A549 (cell line): ENCODE data around the gene NUP42.

Source experiments
- CBX8 ChIP-seq: fragments of 200-600 bp; sonication (generic); IDR thresholded peaks from 2 replicates; pipeline ENCODE4 v1.6.1; 2016
- CEBPB ChIP-seq, 2 experiments: fragments of >200 bp in 1 of 2; sonication (Bioruptor Twin) in 1 of 2; formaldehyde crosslinking in 1 of 2; IDR thresholded peaks; 2 replicates each; pipeline ENCODE4 v1.6.1; 2012 to 2016
- CHD2 ChIP-seq: fragments of 150-350 bp; IDR thresholded peaks from 2 replicates; pipeline ENCODE4 v1.6.1; 2014; ENCODE audit warnings: low read length; ENCODE audit not compliant: partially characterized antibody
- CHD4 ChIP-seq: fragments of 200-600 bp; sonication (generic); IDR thresholded peaks from 2 replicates; pipeline ENCODE4 v1.6.1; 2016; ENCODE audit warnings: antibody characterized with exemption, mild to moderate bottlenecking, borderline replicate concordance
- FOSL2 ChIP-seq, 2 experiments: fragments of 450-650 bp in 1 of 2; fragments of >200 bp in 1 of 2; sonication (Bioruptor Twin) in 1 of 2; formaldehyde crosslinking; IDR thresholded peaks; 2 replicates each; pipeline versions ENCODE4 v1.5.0 to v1.6.1; 2016 to 2020; ENCODE audit warnings: mild to moderate bottlenecking in 1 of 2, moderate library complexity in 1 of 2
- NFE2L2 ChIP-seq: fragments of 150-350 bp; conservative IDR thresholded peaks from 2 replicates; pipeline ENCODE4 v1.6.1; 2014; ENCODE audit warnings: low read length
- RAD21 ChIP-seq, 2 experiments: fragments of >200 bp in 1 of 2; sonication (Bioruptor Twin) in 1 of 2; formaldehyde crosslinking in 1 of 2; IDR thresholded peaks in 1 of 2; conservative IDR thresholded peaks in 1 of 2; 2 replicates in 1 of 2; 3 replicates in 1 of 2; pipeline ENCODE4 v1.6.1; 2012 to 2018; ENCODE audit warnings: inconsistent platforms in 1 of 2
- SREBF2 ChIP-seq: fragments of 450-650 bp; IDR thresholded peaks from 2 replicates; pipeline ENCODE4 v1.6.1; 2014; ENCODE audit warnings: mild to moderate bottlenecking, moderate library complexity
- TF ChIP-seq, protein P1 (sequence below): fragments of >200 bp; sonication (Bioruptor Twin); formaldehyde crosslinking; IDR thresholded peaks from 3 replicates; pipeline ENCODE4 v1.5.1; 2016
- TF ChIP-seq, protein P2 (sequence below): fragments of 200-600 bp; sonication (generic); IDR thresholded peaks from 2 replicates; pipeline ENCODE4 v1.6.1; 2016; ENCODE audit warnings: antibody characterized with exemption, mild to moderate bottlenecking, moderate library complexity

DNA sequence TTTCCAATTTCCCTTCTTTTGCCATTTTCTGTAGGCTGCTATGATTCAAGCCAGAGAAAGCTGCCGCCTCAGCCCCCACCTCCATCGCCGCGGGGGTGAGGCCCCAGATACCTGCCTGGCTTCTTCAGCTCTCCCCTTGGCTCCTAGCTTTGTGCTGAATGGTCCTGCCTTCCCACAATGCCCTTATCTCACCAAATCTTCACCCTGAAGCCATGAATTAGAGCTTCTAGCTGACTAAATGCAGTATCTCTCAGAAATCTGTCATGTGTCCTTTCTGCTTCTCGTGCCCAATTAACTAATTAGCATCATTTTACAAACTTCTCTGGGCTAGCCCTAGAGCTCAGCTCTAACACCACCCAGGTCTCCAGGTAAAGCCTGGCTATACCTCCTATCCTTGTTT, 32.6 kb downstream of the NUP42 start:
- TF ChIP-seq, protein P1, sequence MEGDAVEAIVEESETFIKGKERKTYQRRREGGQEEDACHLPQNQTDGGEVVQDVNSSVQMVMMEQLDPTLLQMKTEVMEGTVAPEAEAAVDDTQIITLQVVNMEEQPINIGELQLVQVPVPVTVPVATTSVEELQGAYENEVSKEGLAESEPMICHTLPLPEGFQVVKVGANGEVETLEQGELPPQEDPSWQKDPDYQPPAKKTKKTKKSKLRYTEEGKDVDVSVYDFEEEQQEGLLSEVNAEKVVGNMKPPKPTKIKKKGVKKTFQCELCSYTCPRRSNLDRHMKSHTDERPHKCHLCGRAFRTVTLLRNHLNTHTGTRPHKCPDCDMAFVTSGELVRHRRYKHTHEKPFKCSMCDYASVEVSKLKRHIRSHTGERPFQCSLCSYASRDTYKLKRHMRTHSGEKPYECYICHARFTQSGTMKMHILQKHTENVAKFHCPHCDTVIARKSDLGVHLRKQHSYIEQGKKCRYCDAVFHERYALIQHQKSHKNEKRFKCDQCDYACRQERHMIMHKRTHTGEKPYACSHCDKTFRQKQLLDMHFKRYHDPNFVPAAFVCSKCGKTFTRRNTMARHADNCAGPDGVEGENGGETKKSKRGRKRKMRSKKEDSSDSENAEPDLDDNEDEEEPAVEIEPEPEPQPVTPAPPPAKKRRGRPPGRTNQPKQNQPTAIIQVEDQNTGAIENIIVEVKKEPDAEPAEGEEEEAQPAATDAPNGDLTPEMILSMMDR = no peak
- no peak for TF ChIP-seq FOSL2 (IDR thresholded peaks at IDR 0.05)
- TF ChIP-seq FOSL2 (CRISPR knock-in tag; IDR thresholded peaks at IDR 0.05) = no peak
- TF ChIP-seq, protein P2, sequence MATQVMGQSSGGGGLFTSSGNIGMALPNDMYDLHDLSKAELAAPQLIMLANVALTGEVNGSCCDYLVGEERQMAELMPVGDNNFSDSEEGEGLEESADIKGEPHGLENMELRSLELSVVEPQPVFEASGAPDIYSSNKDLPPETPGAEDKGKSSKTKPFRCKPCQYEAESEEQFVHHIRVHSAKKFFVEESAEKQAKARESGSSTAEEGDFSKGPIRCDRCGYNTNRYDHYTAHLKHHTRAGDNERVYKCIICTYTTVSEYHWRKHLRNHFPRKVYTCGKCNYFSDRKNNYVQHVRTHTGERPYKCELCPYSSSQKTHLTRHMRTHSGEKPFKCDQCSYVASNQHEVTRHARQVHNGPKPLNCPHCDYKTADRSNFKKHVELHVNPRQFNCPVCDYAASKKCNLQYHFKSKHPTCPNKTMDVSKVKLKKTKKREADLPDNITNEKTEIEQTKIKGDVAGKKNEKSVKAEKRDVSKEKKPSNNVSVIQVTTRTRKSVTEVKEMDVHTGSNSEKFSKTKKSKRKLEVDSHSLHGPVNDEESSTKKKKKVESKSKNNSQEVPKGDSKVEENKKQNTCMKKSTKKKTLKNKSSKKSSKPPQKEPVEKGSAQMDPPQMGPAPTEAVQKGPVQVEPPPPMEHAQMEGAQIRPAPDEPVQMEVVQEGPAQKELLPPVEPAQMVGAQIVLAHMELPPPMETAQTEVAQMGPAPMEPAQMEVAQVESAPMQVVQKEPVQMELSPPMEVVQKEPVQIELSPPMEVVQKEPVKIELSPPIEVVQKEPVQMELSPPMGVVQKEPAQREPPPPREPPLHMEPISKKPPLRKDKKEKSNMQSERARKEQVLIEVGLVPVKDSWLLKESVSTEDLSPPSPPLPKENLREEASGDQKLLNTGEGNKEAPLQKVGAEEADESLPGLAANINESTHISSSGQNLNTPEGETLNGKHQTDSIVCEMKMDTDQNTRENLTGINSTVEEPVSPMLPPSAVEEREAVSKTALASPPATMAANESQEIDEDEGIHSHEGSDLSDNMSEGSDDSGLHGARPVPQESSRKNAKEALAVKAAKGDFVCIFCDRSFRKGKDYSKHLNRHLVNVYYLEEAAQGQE = no peak
- no peak for TF ChIP-seq CEBPB (IDR thresholded peaks at IDR 0.05)
- no peak for TF ChIP-seq RAD21 (conservative IDR thresholded peaks at IDR 0.05 in 1 of 2, IDR thresholded peaks at IDR 0.05 in 1 of 2)
- TF ChIP-seq CHD2 = no peak
- TF ChIP-seq NFE2L2 = no peak
- TF ChIP-seq CBX8 = no peak
- TF ChIP-seq SREBF2 = no peak
- no peak for TF ChIP-seq CHD4
